DOHH2 (cell line): ENCODE measurements around the gene HINT1.

ENCODE experiments used
- CTCF ChIP-seq: fragments of 200-600 bp; sonication (generic); IDR thresholded peaks from one replicate; pipeline ENCODE4 v1.5.1; 2014; ENCODE audit warnings: antibody characterized with exemption, mild to moderate bottlenecking, low read depth, low read length; ENCODE audit not compliant: poor library complexity, severe bottlenecking
- EZH2phosphoT487 ChIP-seq: fragments of 200-600 bp; sonication (generic); IDR thresholded peaks from 2 replicates; pipeline ENCODE4 v1.6.1; 2017; ENCODE audit warnings: borderline replicate concordance, mild to moderate bottlenecking, antibody characterized with exemption, low read length, moderate library complexity, mixed read lengths

GRCh38 chr5:131167615-131168014, 2.6 kb upstream of the HINT1 start:
- TF ChIP-seq CTCF (no peak), EZH2phosphoT487 (no peak)
